K562 (cell line): Measurements from ENCODE around the gene CPNE6. TPM values are rescaled to one million over a fixed set of nuclear protein-coding genes. Genes with fewer than 3 reads are reported as not detected.

ENCODE experiments used
- CHD7 ChIP-seq: fragments of 200-600 bp; sonication (generic); IDR thresholded peaks from one replicate; pipeline ENCODE4 v1.6.1; 2012; ENCODE audit warnings: mild to moderate bottlenecking, low read depth, low read length, inconsistent platforms
- E2F5 ChIP-seq: sonication (generic); formaldehyde crosslinking; IDR thresholded peaks from 2 replicates; pipeline ENCODE4 v1.8.0; 2022; ENCODE audit warnings: mild to moderate bottlenecking, missing genetic modification reagents
- KLF1 ChIP-seq: fragments of 450-650 bp; IDR thresholded peaks from 2 replicates; pipeline ENCODE4 v1.6.1; 2016; ENCODE audit warnings: missing genetic modification characterization, missing compliant biosample characterization
- MYC ChIP-seq, 2 experiments: fragments of 250-450 bp in 1 of 2; sonication (Bioruptor Pico) in 1 of 2; IDR thresholded peaks; 2 replicates each; pipeline versions ENCODE4 v1.5.1 to v1.6.1; 2012 to 2021; ENCODE audit warnings: low read depth in 2 of 2, borderline replicate concordance in 1 of 2, improper control_type of control experiment in 1 of 2, low read length in 1 of 2, mild to moderate bottlenecking in 1 of 2, moderate library complexity in 1 of 2
- NR2C1 ChIP-seq, 2 experiments: fragments of 450-650 bp; IDR thresholded peaks; 2 replicates each; pipeline ENCODE4 v1.6.1; 2017; ENCODE audit warnings: mild to moderate bottlenecking in 2 of 2, antibody characterized with exemption in 1 of 2, inconsistent platforms in 1 of 2, missing compliant biosample characterization in 1 of 2, missing genetic modification characterization in 1 of 2
- PCBP2 ChIP-seq: fragments of 200-400 bp; formaldehyde crosslinking; IDR thresholded peaks from 2 replicates; pipeline ENCODE4 v1.6.1; 2018; ENCODE audit warnings: low read length, low read depth, mild to moderate bottlenecking, moderate library complexity; ENCODE audit not compliant: poor library complexity, severe bottlenecking
- ZNF512 ChIP-seq: IDR thresholded peaks from 2 replicates; pipeline ENCODE4 v1.6.1; 2016; ENCODE audit warnings: missing genetic modification characterization, missing compliant biosample characterization
- ZNF778 ChIP-seq: fragments of 450-650 bp; formaldehyde crosslinking; IDR thresholded peaks from 2 replicates; pipeline ENCODE4 v1.4.0; 2020; ENCODE audit warnings: mild to moderate bottlenecking, moderate library complexity
- polyA plus RNA-seq, 8 experiments: library from polyadenylated mRNA; depleted of rRNA in 4 of 8; stranded (reverse) in 5 of 8; unstranded in 3 of 8; fragments of >200 nt; fragmentation: Nextera tagmentation in 2 of 8; fragmentation: Illumina TruSeq in 1 of 8; extraction: Ambion mirVana in 2 of 8; extraction: Trizol in 1 of 8; gene quantifications; 2 replicates each; pipeline versions ENCODE4 v1.2.1 to v1.2.3, GENCODE V29; 2011 to 2014; ENCODE audit warnings: inconsistent platforms in 1 of 8, missing spikeins in 1 of 8
- total RNA-seq, 7 experiments: library from RNA; depleted of rRNA in 6 of 7; stranded (reverse); fragments of >200 nt in 6 of 7; fragmentation: Illumina TruSeq in 2 of 7; extraction: Trizol in 2 of 7; gene quantifications; 2 replicates each; pipeline versions ENCODE4 v1.2.1 to v1.2.3, GENCODE V29; 2011 to 2021; ENCODE audit warnings: low replicate concordance in 1 of 7
- TF ChIP-seq, protein P1 (sequence below): sonication (generic); formaldehyde crosslinking; IDR thresholded peaks from 2 replicates; pipeline ENCODE4 v1.8.1; 2023; ENCODE audit warnings: mild to moderate bottlenecking, missing genetic modification reagents

Gene CPNE6
- total and polyA plus RNA-seq, 9 of the 15 experiments (the other 6 are each of a cell fraction or from before 2014, with no cell fraction given): not detected

GRCh38 chr14:24093901-24094840 is 22.8 kb downstream of the CPNE6 start, which contains the start of gene PCK2 (continued):
- TF ChIP-seq ZNF512 (tag) (no peak), KLF1 (tag) (no peak), E2F5 (no peak), CHD7 (no peak), NR2C1 (IDR thresholded peaks at IDR 0.05) (no peak), NR2C1 (tag; IDR thresholded peaks at IDR 0.05) (no peak), ZNF778 (CRISPR knock-in tag) (no peak), PCBP2 (peak; percentile 99), MYC (IDR thresholded peaks at IDR 0.05; ENCODE audit: low read depth, low read length) (peak; percentile 88), MYC (CRISPR knock-in tag; IDR thresholded peaks at IDR 0.05; ENCODE audit: borderline replicate concordance, low read depth) (peak; percentile 77; the same call in 1 of the 2 replicates)
- TF ChIP-seq, protein P1, sequence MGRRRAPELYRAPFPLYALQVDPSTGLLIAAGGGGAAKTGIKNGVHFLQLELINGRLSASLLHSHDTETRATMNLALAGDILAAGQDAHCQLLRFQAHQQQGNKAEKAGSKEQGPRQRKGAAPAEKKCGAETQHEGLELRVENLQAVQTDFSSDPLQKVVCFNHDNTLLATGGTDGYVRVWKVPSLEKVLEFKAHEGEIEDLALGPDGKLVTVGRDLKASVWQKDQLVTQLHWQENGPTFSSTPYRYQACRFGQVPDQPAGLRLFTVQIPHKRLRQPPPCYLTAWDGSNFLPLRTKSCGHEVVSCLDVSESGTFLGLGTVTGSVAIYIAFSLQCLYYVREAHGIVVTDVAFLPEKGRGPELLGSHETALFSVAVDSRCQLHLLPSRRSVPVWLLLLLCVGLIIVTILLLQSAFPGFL: no peak
